ENCODE data around the gene CFAP57. TPM values are rescaled to one million over a fixed set of nuclear protein-coding genes. Genes with fewer than 3 reads are reported as not detected.

Gene CFAP57
- total and polyA plus RNA-seq, 9 of the 15 experiments (the other 6 are each of a cell fraction or from before 2014, with no cell fraction given) = 0.04 to 0.22 (median 0.07) TPM; not detected in 3

GRCh38 chr1:43194509-43194908, 22.4 kb downstream of the CFAP57 start:
- FAIRE-seq = no peak
- intact Hi-C loops (cut with micrococcal nuclease) = no loop called here

More at GRCh38 chr1:43194509-43194908, 22.4 kb downstream of the CFAP57 start:
- ChIA-PET POLR2A (no interaction called here), CTCF (ENCODE audit: low intra/inter-chr PET ratio) (no interaction called here)
- Histone ChIP-seq H3K9me3 (replicated peaks; ENCODE audit: control insufficient read depth, insufficient read depth, low read depth, low read length) (peaks cover 2% of the 10 kb centered on the region; the same call in 1 of the 2 replicates), H4K20me1 (replicated peaks; ENCODE audit: control insufficient read depth, insufficient read depth, low read length) (no peaks in the 10 kb centered on the region), H3K4me3 (no peak overlapping the region), H3K9me1 (ENCODE audit: control insufficient read depth, insufficient read depth, low read length) (no peaks in the 10 kb centered on the region), H3K36me3 (ENCODE audit: control insufficient read depth, insufficient read depth, low read length) (no peaks in the 10 kb centered on the region), H3K4me1 (replicated peaks in 1 of 2; ENCODE audit: control insufficient read depth in 2 of 2, insufficient read depth in 2 of 2, low read length in 2 of 2) (no peaks in the 10 kb centered on the region), H2AFZ (ENCODE audit: low read depth, low read length) (no peak overlapping the region), H3K4me2 (ENCODE audit: insufficient read depth, low read length) (no peak overlapping the region), H3K79me2 (ENCODE audit: control insufficient read depth, insufficient read depth, low read length) (no peaks in the 10 kb centered on the region), H3K27me3 (ENCODE audit: control insufficient read depth in 2 of 2, insufficient read depth in 2 of 2, low read length in 2 of 2) (peaks cover 7 to 9% of the 10 kb centered on the region in 2 experiments), H3K27ac (ENCODE audit: extremely low read depth, low read depth, low read length) (no peak overlapping the region), H3K9ac (ENCODE audit: insufficient read depth in 1 of 2, low read depth in 2 of 2, low read length in 2 of 2) (no peak overlapping the region)
- ATAC-seq (no peak), DNase-seq (ENCODE audit: extremely low read depth in 1 of 4, low spot score in 3 of 4) (no peak)
- no TSS peak for BruUV-seq (replicated peaks)
- TF ChIP-seq GTF2B (IDR thresholded peaks at IDR 0.05; ENCODE audit: extremely low read depth, insufficient read length) = no peak
- TF ChIP-seq CBX3 (IDR thresholded peaks at IDR 0.05; ENCODE audit: borderline replicate concordance in 1 of 2, low read length in 2 of 2) = 0 out of 3 replicates have a peak, but pooled peaks of 1 of the 2 experiments have one; percentile 30
- peak; percentile 56 for TF ChIP-seq ZNF280A (IDR thresholded peaks at IDR 0.05; ENCODE audit: low read depth, partially characterized antibody)
- no peak for TF ChIP-seq NFATC3 (IDR thresholded peaks at IDR 0.05)
- TF ChIP-seq FOXA3 (CRISPR knock-in tag; conservative IDR thresholded peaks at IDR 0.05 in 1 of 2, IDR thresholded peaks at IDR 0.05 in 1 of 2) = no peak
- TF ChIP-seq ZNF507 (tag; conservative IDR thresholded peaks at IDR 0.05) = no peak
- TF ChIP-seq EP400 (IDR thresholded peaks at IDR 0.05) = 0 out of 2 replicates have a peak, but pooled peaks have one; percentile 10
- 0 out of 2 replicates have a peak, but pooled peaks have one; percentile 75 for TF ChIP-seq TRIM28 (IDR thresholded peaks at IDR 0.05)
- TF ChIP-seq ZNF76 (CRISPR knock-in tag; IDR thresholded peaks at IDR 0.05; ENCODE audit: borderline replicate concordance) = no peak
- 0 out of 2 replicates have a peak, but pooled peaks have one; percentile 5 for TF ChIP-seq ZNF512 (tag; IDR thresholded peaks at IDR 0.05)
- TF ChIP-seq ZNF280B (CRISPR knock-in tag; IDR thresholded peaks at IDR 0.05) = 0 out of 2 replicates have a peak, but pooled peaks have one; percentile 76
- in situ Hi-C loops (cut with MboI) = no loop called here

Measured in K562 (cell line).